ENCODE measurements around the gene OR56A5.

OR56A5 gene

GRCh38 chr11:5931061-5931460, 37.2 kb downstream of the OR56A5 start:
- no peak for DNase-seq

GRCh38 chr11:5930614-5931013, 37.7 kb downstream of the OR56A5 start:
- no peak for DNase-seq

GRCh38 chr11:5929571-5930368, 38.5 kb downstream of the OR56A5 start:
- DNase-seq, result no peak

GRCh38 chr11:5928811-5929210, 39.5 kb downstream of the OR56A5 start:
- no peak for DNase-seq

GRCh38 chr11:5928271-5928670, 40.0 kb downstream of the OR56A5 start:
- DNase-seq, result no peak

- DNase-seq, result no peak
Observed at GRCh38 chr11:5923794-5924193, 44.5 kb downstream of the OR56A5 start.

- DNase-seq, result no peak
Observed at GRCh38 chr11:5923427-5923776, 44.9 kb downstream of the OR56A5 start.

GRCh38 chr11:5922749-5923426, 45.4 kb downstream of the OR56A5 start:
- no peak for DNase-seq

Data from SHP77 (cell line).